Gastrocnemius medialis (tissue), 4 donors: ENCODE data around the gene STX1A. TPM values are rescaled to one million over a fixed set of nuclear protein-coding genes. Genes with fewer than 3 reads are reported as not detected.

Experiments
- ATAC-seq, 2 donors: fragments of 150-250 bp; one replicate each; pipeline ENCODE4 v1.9.1; 2016
- DNase-seq, 2 donors: peaks; one replicate each; pipeline ENCODE4 v3.0.0-alpha.2; 2019
- H3K27ac ChIP-seq, 4 donors: fragments of 200-600 bp; sonication (generic); 1 replicate in 1 of 4; 2 replicates in 3 of 4; pipeline ENCODE4 v1.5.1; 2016 to 2018; ENCODE audit warnings: mild to moderate bottlenecking in 2 of 4, moderate library complexity in 1 of 4
- H3K27me3 ChIP-seq, 3 donors: fragments of 200-600 bp; sonication (generic) in 2 of 3; 1 replicate in 1 of 3; 2 replicates in 2 of 3; pipeline versions ENCODE4 v1.5.1 to v1.6.0; 2016 to 2019; ENCODE audit warnings: mild to moderate bottlenecking in 1 of 3, moderate library complexity in 1 of 3
- H3K36me3 ChIP-seq, 2 donors: fragments of 200-600 bp; sonication (generic) in 1 of 2; one replicate each; pipeline ENCODE4 v1.5.1; 2017 to 2018
- H3K4me1 ChIP-seq, 2 donors: fragments of 200-600 bp; sonication (generic) in 1 of 2; one replicate each; pipeline ENCODE4 v1.5.1; 2016 to 2017; ENCODE audit warnings: mild to moderate bottlenecking in 2 of 2
- H3K4me3 ChIP-seq, 4 donors: fragments of 200-600 bp; sonication (generic) in 3 of 4; 1 replicate in 1 of 4; 2 replicates in 3 of 4; pipeline ENCODE4 v1.5.1; 2016 to 2019; ENCODE audit warnings: mild to moderate bottlenecking in 2 of 4
- H3K9me3 ChIP-seq, 3 donors: fragments of 200-600 bp; sonication (generic) in 2 of 3; 1 replicate in 1 of 3; 2 replicates in 2 of 3; pipeline ENCODE4 v1.5.1; 2016 to 2019
- POLR2A ChIP-seq, 2 donors: fragments of 450-650 bp; IDR thresholded peaks; one replicate each; pipeline ENCODE4 v1.6.1; 2017; ENCODE audit warnings: antibody characterized with exemption in 2 of 2, mild to moderate bottlenecking in 2 of 2, moderate library complexity in 2 of 2
- in situ Hi-C, 4 donors: fragments of 200-750 bp; cut with MboI; loops; one replicate each; pipeline versions ENCODE4 v1.15.0 to v1.8.0; 2017; ENCODE audit warnings: low sequenced_read_pairs in 4 of 4
- intact Hi-C: fragments of 100-400 bp; cut with DNase I; formaldehyde crosslinking; loops from one replicate; pipeline ENCODE4 v1.15.1; 2023; ENCODE audit warnings: low total_unique reads
- total RNA-seq, 4 donors: library from RNA; depleted of rRNA; stranded (reverse); fragments of >200 nt; gene quantifications; one replicate each; pipeline versions ENCODE4 v1.1.0 to v1.2.3, GENCODE V29; 2016
- TF ChIP-seq, protein P1 (sequence below), 5 experiments: fragments of 450-650 bp in 3 of 5; fragments of 200-600 bp in 2 of 5; sonication (generic) in 2 of 5; IDR thresholded peaks in 4 of 5; conservative IDR thresholded peaks in 1 of 5; 1 replicate in 4 of 5; 2 replicates in 1 of 5; pipeline ENCODE4 v1.5.1; 2016 to 2019; ENCODE audit warnings: antibody characterized with exemption in 5 of 5, mild to moderate bottlenecking in 3 of 5, moderate library complexity in 3 of 5

The STX1A gene
- total RNA-seq, 4 donors from 2014 or later = 0.83 to 8.1 (median 3.2) TPM

DNA sequence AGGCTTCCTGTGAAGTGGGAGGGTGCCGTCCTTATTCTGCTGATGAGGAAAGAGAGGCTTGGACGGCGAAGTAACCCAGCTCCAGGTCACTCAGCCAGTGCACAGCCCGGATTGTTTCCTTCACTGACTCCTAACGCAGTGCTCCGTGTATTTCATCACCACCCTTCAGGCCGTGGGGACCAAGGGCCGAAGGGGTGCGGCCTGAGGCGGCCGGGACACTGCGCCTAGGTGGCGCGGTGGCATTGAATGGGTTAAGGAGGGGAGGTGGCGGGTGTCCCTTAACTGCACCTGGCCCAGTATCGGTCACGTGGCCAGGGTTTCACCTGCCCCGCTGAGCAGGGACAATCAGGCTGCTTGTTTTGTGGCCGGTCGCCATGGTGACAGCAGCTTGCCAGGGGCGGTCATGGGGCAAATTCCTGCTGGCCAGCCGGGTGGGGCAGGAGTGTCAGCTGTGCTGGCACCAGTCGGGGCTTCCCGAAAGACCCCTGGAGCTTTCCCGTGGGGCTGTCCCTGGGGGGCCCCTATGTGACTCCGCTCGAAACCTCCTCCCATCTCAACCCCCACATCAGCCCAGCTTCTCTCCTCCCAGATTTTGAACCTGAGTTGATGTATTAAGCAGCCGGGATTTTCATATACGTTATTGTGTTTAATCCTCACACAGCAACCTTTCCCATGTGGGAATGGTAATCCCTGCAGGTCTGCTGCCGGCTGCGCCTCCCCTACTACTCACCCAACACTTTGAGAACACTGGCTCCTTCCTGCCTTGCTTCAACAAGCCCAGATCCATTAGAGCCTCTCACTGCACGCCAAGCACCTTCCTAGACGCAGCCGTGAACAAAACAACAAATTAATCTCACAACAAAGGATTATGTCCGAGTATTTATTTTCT lies 23.5 kb upstream of the STX1A start:
- intact Hi-C loops = no loop called here
- TF ChIP-seq, protein P1, sequence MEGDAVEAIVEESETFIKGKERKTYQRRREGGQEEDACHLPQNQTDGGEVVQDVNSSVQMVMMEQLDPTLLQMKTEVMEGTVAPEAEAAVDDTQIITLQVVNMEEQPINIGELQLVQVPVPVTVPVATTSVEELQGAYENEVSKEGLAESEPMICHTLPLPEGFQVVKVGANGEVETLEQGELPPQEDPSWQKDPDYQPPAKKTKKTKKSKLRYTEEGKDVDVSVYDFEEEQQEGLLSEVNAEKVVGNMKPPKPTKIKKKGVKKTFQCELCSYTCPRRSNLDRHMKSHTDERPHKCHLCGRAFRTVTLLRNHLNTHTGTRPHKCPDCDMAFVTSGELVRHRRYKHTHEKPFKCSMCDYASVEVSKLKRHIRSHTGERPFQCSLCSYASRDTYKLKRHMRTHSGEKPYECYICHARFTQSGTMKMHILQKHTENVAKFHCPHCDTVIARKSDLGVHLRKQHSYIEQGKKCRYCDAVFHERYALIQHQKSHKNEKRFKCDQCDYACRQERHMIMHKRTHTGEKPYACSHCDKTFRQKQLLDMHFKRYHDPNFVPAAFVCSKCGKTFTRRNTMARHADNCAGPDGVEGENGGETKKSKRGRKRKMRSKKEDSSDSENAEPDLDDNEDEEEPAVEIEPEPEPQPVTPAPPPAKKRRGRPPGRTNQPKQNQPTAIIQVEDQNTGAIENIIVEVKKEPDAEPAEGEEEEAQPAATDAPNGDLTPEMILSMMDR (IDR thresholded peaks at IDR 0.05 in 4 of 5, conservative IDR thresholded peaks at IDR 0.05 in 1 of 5) = no peak
- no peak for TF ChIP-seq POLR2A (IDR thresholded peaks at IDR 0.05)
- H3K27ac ChIP-seq = no peak overlapping the region

DNA sequence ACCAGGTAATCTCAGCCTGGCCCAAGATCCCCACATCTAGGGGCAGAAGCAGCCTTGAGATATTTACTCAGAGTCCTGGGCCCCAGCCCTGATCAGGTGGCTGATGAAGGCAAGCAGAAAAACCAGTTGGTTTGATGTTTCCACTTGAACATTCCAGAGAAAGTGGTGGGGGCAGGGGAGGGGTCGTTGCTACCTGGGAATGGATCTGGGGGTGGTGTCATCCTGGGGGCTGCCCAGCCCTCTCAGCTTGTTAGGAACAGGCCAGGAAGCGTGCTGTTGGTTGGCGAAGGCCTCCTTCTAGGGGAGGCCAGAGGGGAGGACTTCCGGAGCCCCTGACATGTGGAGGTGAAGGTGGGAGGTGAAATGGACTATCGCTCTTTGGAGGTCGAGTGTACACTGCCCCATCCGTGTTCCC lies 22.9 kb upstream of the STX1A start:
- H3K27me3 ChIP-seq = no peaks in the 10 kb centered on the region
- DNase-seq (no peak), ATAC-seq (no peak)
- TF ChIP-seq, protein P1 (IDR thresholded peaks at IDR 0.05 in 4 of 5, conservative IDR thresholded peaks at IDR 0.05 in 1 of 5) = no peak
- no peak for TF ChIP-seq POLR2A (IDR thresholded peaks at IDR 0.05)
- H3K27ac ChIP-seq = no peak overlapping the region
- peaks cover 0 to 11% of the 10 kb centered on the region in 2 donors for H3K4me1 ChIP-seq
- no peak overlapping the region for H3K4me3 ChIP-seq
- intact Hi-C loops (no loop called here), in situ Hi-C loops (no loop called here)
- no peaks in the 10 kb centered on the region for H3K36me3 ChIP-seq
- no peaks in the 10 kb centered on the region for H3K9me3 ChIP-seq

More for the DNA sequence above, 23.5 kb upstream of the STX1A start:
- Histone ChIP-seq H3K36me3 (no peaks in the 10 kb centered on the region), H3K9me3 (no peaks in the 10 kb centered on the region), H3K27me3 (no peaks in the 10 kb centered on the region), H3K4me1 (peaks cover 0 to 5% of the 10 kb centered on the region in 2 donors), H3K4me3 (no peak overlapping the region)
- DNase-seq = no peak
- in situ Hi-C loops = no loop called here
- no peak for ATAC-seq

DNA sequence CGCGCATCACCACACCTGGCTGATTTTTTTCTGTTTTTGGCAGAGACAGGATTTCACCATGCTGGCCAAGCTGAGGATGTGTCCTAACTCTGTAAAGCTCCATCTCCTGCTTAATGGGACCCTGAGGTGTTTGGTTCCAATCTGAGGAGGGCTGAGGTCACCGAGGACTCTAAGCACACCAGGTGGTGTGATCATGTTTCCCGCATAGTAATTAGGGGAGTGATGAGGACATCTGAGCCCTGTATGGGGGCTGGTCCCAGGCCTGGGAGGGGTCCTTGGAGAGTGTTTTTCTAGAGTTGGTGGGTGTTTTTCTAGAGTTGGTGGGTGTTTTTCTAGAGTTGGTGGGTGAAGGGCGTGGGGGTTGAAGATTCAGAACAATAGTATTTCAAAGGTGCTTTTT lies 22.1 kb upstream of the STX1A start:
- ATAC-seq = no peak
- no peaks in the 10 kb centered on the region for H3K36me3 ChIP-seq
- H3K4me1 ChIP-seq = peaks cover 0 to 11% of the 10 kb centered on the region in 2 donors
- in situ Hi-C loops = no loop called here
- H3K9me3 ChIP-seq = no peaks in the 10 kb centered on the region
- H3K27ac ChIP-seq = no peak overlapping the region
- H3K4me3 ChIP-seq = no peak overlapping the region
- no peak for TF ChIP-seq POLR2A (IDR thresholded peaks at IDR 0.05)
- TF ChIP-seq, protein P1 (IDR thresholded peaks at IDR 0.05 in 4 of 5, conservative IDR thresholded peaks at IDR 0.05 in 1 of 5) = no peak
- H3K27me3 ChIP-seq = no peaks in the 10 kb centered on the region
- intact Hi-C loops = no loop called here
- no peak for DNase-seq

DNA sequence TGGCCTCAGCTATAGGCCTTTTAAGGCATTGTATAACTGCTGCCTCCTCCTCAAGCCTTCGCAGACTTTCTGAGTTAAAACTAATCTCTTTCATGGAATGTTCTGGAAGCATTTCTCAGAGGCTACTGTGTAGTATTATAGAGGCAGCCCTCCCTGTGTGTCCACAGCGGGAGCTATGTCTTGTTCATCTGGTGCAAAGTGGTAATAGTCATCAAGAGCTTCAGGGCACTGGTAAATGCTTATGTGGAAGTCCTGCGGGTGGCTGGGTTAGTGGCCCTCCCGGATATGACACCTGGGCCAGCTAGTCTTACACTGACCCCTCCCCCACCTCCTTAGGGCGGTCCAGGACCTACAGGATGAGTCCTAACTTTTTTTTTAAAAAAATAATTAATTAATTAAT lies 21.3 kb upstream of the STX1A start:
- H3K36me3 ChIP-seq = no peaks in the 10 kb centered on the region
- H3K27me3 ChIP-seq = no peaks in the 10 kb centered on the region
- H3K9me3 ChIP-seq = no peaks in the 10 kb centered on the region
- ATAC-seq (no peak), DNase-seq (no peak)
- H3K4me3 ChIP-seq = no peak overlapping the region
- in situ Hi-C loops = no loop called here
- peaks cover 0 to 11% of the 10 kb centered on the region in 2 donors for H3K4me1 ChIP-seq
- TF ChIP-seq, protein P1 (IDR thresholded peaks at IDR 0.05 in 4 of 5, conservative IDR thresholded peaks at IDR 0.05 in 1 of 5) = no peak
- no peak for TF ChIP-seq POLR2A (IDR thresholded peaks at IDR 0.05)
- intact Hi-C loops = no loop called here
- no peak overlapping the region for H3K27ac ChIP-seq
